GM21786 (cell line): Measurements from ENCODE around the gene FETUB.

ENCODE experiments used
- ATAC-seq: cut with Tn5 transposase; IDR thresholded peaks from one replicate; pipeline ENCODE4 v1.9.1; 2021; ENCODE audit not compliant: unreplicated experiment

The FETUB gene

GRCh38 chr3:186639778-186640472, at the start of gene FETUB:
Gene FETUB, plus strand, starts transcription at chr3:186640399. Its CDS starts 62 bp downstream, at chr3:186640461.
- ATAC-seq = no peak

GRCh38 chr3:186590580-186591295, 49.5 kb upstream of the FETUB start:
- ATAC-seq = no peak

GRCh38 chr3:186592682-186593081, 47.5 kb upstream of the FETUB start:
- ATAC-seq = no peak

GRCh38 chr3:186593862-186594261, 46.3 kb upstream of the FETUB start:
- no peak for ATAC-seq

GRCh38 chr3:186594591-186595113, 45.5 kb upstream of the FETUB start:
- ATAC-seq = no peak

GRCh38 chr3:186596568-186597287, 43.5 kb upstream of the FETUB start:
- ATAC-seq = no peak

GRCh38 chr3:186598108-186598784, 42.0 kb upstream of the FETUB start:
- no peak for ATAC-seq

- no peak for ATAC-seq
Observed at GRCh38 chr3:186598794-186599141, 41.4 kb upstream of the FETUB start.

- ATAC-seq = no peak
Observed at GRCh38 chr3:186599142-186599784, 40.9 kb upstream of the FETUB start.

GRCh38 chr3:186599785-186600166, 40.4 kb upstream of the FETUB start:
- no peak for ATAC-seq

GRCh38 chr3:186600896-186601295, 39.3 kb upstream of the FETUB start:
- ATAC-seq = no peak

- ATAC-seq = no peak
Observed at GRCh38 chr3:186603159-186603558, 37.0 kb upstream of the FETUB start.

GRCh38 chr3:186605078-186605477, 35.1 kb upstream of the FETUB start:
- no peak for ATAC-seq

GRCh38 chr3:186605561-186606545, 34.3 kb upstream of the FETUB start:
- no peak for ATAC-seq

- ATAC-seq = no peak
Observed at GRCh38 chr3:186608624-186609215, 31.5 kb upstream of the FETUB start.

GRCh38 chr3:186609247-186609868, 30.8 kb upstream of the FETUB start:
- ATAC-seq = no peak

GRCh38 chr3:186612065-186612464, 28.1 kb upstream of the FETUB start:
- ATAC-seq = no peak

- no peak for ATAC-seq
Observed at GRCh38 chr3:186612721-186613636, 27.2 kb upstream of the FETUB start, which contains the start of gene AHSG. Gene AHSG, plus strand, starts transcription at chr3:186613060. Its CDS starts 82 bp downstream, at chr3:186613142.
